K562 (cell line): ENCODE data around the gene LSM12. TPM values are rescaled to one million over a fixed set of nuclear protein-coding genes. Genes with fewer than 3 reads are reported as not detected.

Experiments used
- ATAC-seq: fragments of 200-7000 bp; cut with Tn5 transposase; 3 replicates; pipeline ENCODE4 v1.9.1; 2020; ENCODE audit warnings: moderate library complexity
- BruUV-seq: library from RNA; stranded (reverse); fragments of 400-500 nt; replicated peaks from 2 replicates; lab custom pipeline; 2021; lab: Mats Ljungman, UMichigan
- CTCF ChIA-PET: fragments of 300-600 bp; formaldehyde crosslinking; extraction: SDS; loops from one replicate; lab custom pipeline; 2021; ENCODE audit warnings: low intra/inter-chr PET ratio; lab: Yijun Ruan, JAX
- POLR2A ChIA-PET: fragments of 300-600, 350-650 bp; sonication (Branson Sonifier 250); formaldehyde crosslinking; extraction: SDS; loops from one replicate; lab custom pipeline; 2021; ENCODE audit warnings: antibody characterized with exemption, inconsistent platforms; lab: Yijun Ruan, JAX
- DNase-seq, 4 experiments: peaks; one replicate each; pipeline versions ENCODE4 v3.0.0 to v3.0.0-alpha.2; 2011 to 2018; ENCODE audit warnings: low spot score in 3 of 4, mixed read lengths in 3 of 4; ENCODE audit errors: extremely low read depth in 1 of 4
- FAIRE-seq: peaks from 2 replicates; lab custom pipeline; 2011; peaks lifted over from hg19 to GRCh38; lab: Jason Lieb, UNC
- H2AFZ ChIP-seq: 2 replicates; pipeline ENCODE4 v1.6.0; 2011; ENCODE audit warnings: low read depth, low read length, control low read depth, inconsistent platforms
- H3K27ac ChIP-seq: fragments of 200-600 bp; 3 replicates; pipeline ENCODE4 v1.8.0; 2011; ENCODE audit warnings: low read depth, mild to moderate bottlenecking, control low read depth, inconsistent platforms, low read length, moderate library complexity, mixed read lengths; ENCODE audit errors: extremely low read depth
- H3K27me3 ChIP-seq, 2 experiments: fragments of 300-600 bp in 1 of 2; 2 replicates in 1 of 2; 3 replicates in 1 of 2; pipeline versions ENCODE4 v1.6.0 to v1.8.0; 2011; ENCODE audit warnings: inconsistent platforms in 2 of 2, low read length in 2 of 2, mild to moderate bottlenecking in 1 of 2, mixed read lengths in 1 of 2, moderate library complexity in 1 of 2; ENCODE audit not compliant: control insufficient read depth in 2 of 2, insufficient read depth in 2 of 2
- H3K36me3 ChIP-seq: fragments of 300-600 bp; 3 replicates; pipeline ENCODE4 v1.8.0; 2011; ENCODE audit warnings: mild to moderate bottlenecking, low read length, inconsistent platforms; ENCODE audit not compliant: control insufficient read depth, insufficient read depth
- H3K4me1 ChIP-seq, 2 experiments: fragments of 200-600 bp in 1 of 2; replicated peaks in 1 of 2; 2 replicates in 1 of 2; 3 replicates in 1 of 2; pipeline versions ENCODE4 v1.5.1 to v1.8.0; 2011; ENCODE audit warnings: inconsistent platforms in 2 of 2, low read length in 2 of 2, mild to moderate bottlenecking in 1 of 2, mixed read lengths in 1 of 2, moderate library complexity in 1 of 2; ENCODE audit not compliant: control insufficient read depth in 2 of 2, insufficient read depth in 2 of 2
- H3K4me2 ChIP-seq: 2 replicates; pipeline ENCODE4 v1.6.1; 2011; ENCODE audit warnings: low read length, control low read depth, inconsistent platforms, mixed read lengths; ENCODE audit not compliant: insufficient read depth
- H3K4me3 ChIP-seq: fragments of 200-600 bp; sonication (generic), shearing (Covaris generic); 2 replicates; pipeline ENCODE4 v1.5.1; 2016; ENCODE audit warnings: control low read depth, inconsistent platforms
- H3K79me2 ChIP-seq: fragments of 200-600 bp; 3 replicates; pipeline ENCODE4 v1.8.0; 2011; ENCODE audit warnings: low read length, inconsistent platforms; ENCODE audit not compliant: control insufficient read depth, insufficient read depth
- H3K9ac ChIP-seq, 2 experiments: 2 replicates each; pipeline versions ENCODE4 v1.6.0 to v1.6.1; 2011; ENCODE audit warnings: low read depth in 2 of 2, low read length in 2 of 2, control low read depth in 1 of 2, inconsistent platforms in 1 of 2, mild to moderate bottlenecking in 1 of 2, mixed read lengths in 1 of 2; ENCODE audit not compliant: insufficient read depth in 1 of 2
- H3K9me1 ChIP-seq: one replicate; pipeline ENCODE4 v1.6.0; 2011; ENCODE audit warnings: inconsistent platforms, mild to moderate bottlenecking, low read length, moderate library complexity; ENCODE audit not compliant: control insufficient read depth, insufficient read depth
- H3K9me3 ChIP-seq: replicated peaks from 2 replicates; pipeline ENCODE4 v1.5.1; 2011; ENCODE audit warnings: low read depth, low read length, inconsistent platforms; ENCODE audit not compliant: control insufficient read depth, insufficient read depth
- H4K20me1 ChIP-seq: replicated peaks from 2 replicates; pipeline ENCODE4 v1.6.1; 2011; ENCODE audit warnings: low read length, inconsistent platforms, mixed read lengths; ENCODE audit not compliant: control insufficient read depth, insufficient read depth
- ATF4 ChIP-seq: fragments of 450-650 bp; formaldehyde crosslinking; IDR thresholded peaks from 2 replicates; pipeline ENCODE4 v1.4.0; 2022; ENCODE audit warnings: mild to moderate bottlenecking, moderate library complexity
- ELF2 ChIP-seq: fragments of 250-450 bp; sonication (Bioruptor Pico); IDR thresholded peaks from 2 replicates; pipeline ENCODE4 v1.5.0; 2021; ENCODE audit warnings: mild to moderate bottlenecking
- KAT2B ChIP-seq: IDR thresholded peaks from one replicate; pipeline ENCODE4 v1.6.1; 2012; ENCODE audit warnings: low read depth, mild to moderate bottlenecking, control low read depth, inconsistent platforms, low read length, moderate library complexity
- SFPQ ChIP-seq: fragments of 200-400 bp; formaldehyde crosslinking; IDR thresholded peaks from 2 replicates; pipeline ENCODE4 v1.6.1; 2017; ENCODE audit warnings: mild to moderate bottlenecking, low read depth, low read length, moderate library complexity
- SIN3A ChIP-seq, 2 experiments: fragments of 150-350 bp in 1 of 2; IDR thresholded peaks; 2 replicates each; pipeline ENCODE4 v1.6.1; 2011 to 2016; ENCODE audit warnings: borderline replicate concordance in 2 of 2, low read depth in 2 of 2, low read length in 2 of 2, mild to moderate bottlenecking in 2 of 2, moderate library complexity in 2 of 2; ENCODE audit not compliant: control insufficient read depth in 1 of 2
- THRB ChIP-seq: fragments of 450-650 bp; formaldehyde crosslinking; conservative IDR thresholded peaks from 2 replicates; pipeline ENCODE4 v1.4.0; 2022; ENCODE audit warnings: mild to moderate bottlenecking, missing genetic modification characterization
- TRIM24 ChIP-seq, 2 experiments: fragments of 450-650 bp; IDR thresholded peaks; 2 replicates each; pipeline ENCODE4 v1.6.1; 2016
- ZKSCAN8 ChIP-seq: fragments of 200-800 bp; sonication (Bioruptor generic); IDR thresholded peaks from 2 replicates; pipeline ENCODE4 v1.6.1; 2016; ENCODE audit warnings: missing genetic modification characterization, missing compliant biosample characterization
- ZNF407 ChIP-seq: fragments of 450-650 bp; IDR thresholded peaks from 2 replicates; pipeline ENCODE4 v1.6.1; 2016; ENCODE audit warnings: low read depth
- ZNF583 ChIP-seq: fragments of 250-450 bp; sonication (Bioruptor Pico); IDR thresholded peaks from 2 replicates; pipeline ENCODE4 v1.4.0; 2020
- WGBS: fragments of 100-300 bp; shearing (Covaris generic); methylation state at CpG from one replicate; pipeline ENCODE4 v1.1.6; 2016; ENCODE audit warnings: low coverage, mixed read lengths; ENCODE audit not compliant: insufficient coverage; ENCODE audit errors: missing lambda C conversion rate; 5-methylcytosine and 5-hydroxymethylcytosine counted together
- in situ Hi-C: fragments of 300-500 bp; cut with MboI; formaldehyde crosslinking; loops from 4 replicates; pipeline ENCODE4 v1.15.0; 2018; ENCODE audit warnings: inconsistent platforms, mixed read lengths
- intact Hi-C: fragments of 100-400 bp; cut with micrococcal nuclease; formaldehyde crosslinking; loops from 2 replicates; pipeline ENCODE4 v1.14.2; 2022
- polyA plus RNA-seq, 8 experiments: library from polyadenylated mRNA; depleted of rRNA in 4 of 8; stranded (reverse) in 5 of 8; unstranded in 3 of 8; fragments of >200 nt; fragmentation: Nextera tagmentation in 2 of 8; fragmentation: Illumina TruSeq in 1 of 8; extraction: Ambion mirVana in 2 of 8; extraction: Trizol in 1 of 8; gene quantifications; 2 replicates each; pipeline versions ENCODE4 v1.2.1 to v1.2.3, GENCODE V29; 2011 to 2014; ENCODE audit warnings: inconsistent platforms in 1 of 8, missing spikeins in 1 of 8
- total RNA-seq, 7 experiments: library from RNA; depleted of rRNA in 6 of 7; stranded (reverse); fragments of >200 nt in 6 of 7; fragmentation: Illumina TruSeq in 2 of 7; extraction: Trizol in 2 of 7; gene quantifications; 2 replicates each; pipeline versions ENCODE4 v1.2.1 to v1.2.3, GENCODE V29; 2011 to 2021; ENCODE audit warnings: low replicate concordance in 1 of 7

LSM12 gene
- total and polyA plus RNA-seq, 9 of the 15 experiments (the other 6 are each of a cell fraction or from before 2014, with no cell fraction given): 53.0 to 258 (median 89.3) TPM

- BruUV-seq: no TSS peak
- H4K20me1 ChIP-seq: no peaks in the 10 kb centered on the region
- no peaks in the 10 kb centered on the region for H3K9me1 ChIP-seq
- no peak overlapping the region for H3K4me3 ChIP-seq
- no peak overlapping the region for H3K4me2 ChIP-seq
- H3K36me3 ChIP-seq: peaks cover 46% of the 10 kb centered on the region; the same call in 2 of the 3 replicates
- H3K27ac ChIP-seq: no peak overlapping the region
- DNase-seq (no peak), FAIRE-seq (no peak), ATAC-seq (no peak)
- H3K9me3 ChIP-seq: no peaks in the 10 kb centered on the region
- peaks cover 6% of the 10 kb centered on the region; the same call in 2 of the 3 replicates for H3K79me2 ChIP-seq
- intact Hi-C loops (no loop called here), in situ Hi-C loops (no loop called here)
- H3K27me3 ChIP-seq: no peaks in the 10 kb centered on the region
- no peak overlapping the region for H2AFZ ChIP-seq
- H3K9ac ChIP-seq: peak overlapping the region in 1 of 2 experiments; percentile 36; a peak in 1 of 4 replicates
- H3K4me1 ChIP-seq: peaks cover 3 to 14% of the 10 kb centered on the region in 2 experiments; a peak in 4 of 5 replicates
- WGBS: 38% methylated on average over 4 of the region's 4 CpGs
- ChIA-PET CTCF (no interaction called here), POLR2A (interaction anchor here (1.1 kb wide), 1 partner anchor 11 kb away, joined by 3 read pairs; the partner anchor contains the start of gene LSM12)
- TF ChIP-seq ZNF407 (no peak), ATF4 (CRISPR knock-in tag) (no peak), THRB (CRISPR knock-in tag) (no peak), SFPQ (no peak), KAT2B (no peak), ZKSCAN8 (CRISPR knock-in tag) (no peak), TRIM24 (IDR thresholded peaks at IDR 0.05) (no peak), ELF2 (CRISPR knock-in tag) (no peak), ZNF583 (CRISPR knock-in tag) (no peak), SIN3A (IDR thresholded peaks at IDR 0.05; ENCODE audit: borderline replicate concordance in 2 of 2, control insufficient read depth in 1 of 2, low read depth in 2 of 2, low read length in 2 of 2) (no peak)
Measured at GRCh38 chr17:44077595-44077909, 11.1 kb upstream of the LSM12 start.
